SK-N-SH (cell line): ENCODE results near the gene C2orf69. TPM values are rescaled to one million over a fixed set of nuclear protein-coding genes. Genes with fewer than 3 reads are reported as not detected.

Experiments used
- CTCF ChIA-PET: fragments of 300-600, 350-600 bp; formaldehyde crosslinking; extraction: SDS; loops from one replicate; lab custom pipeline; 2021; lab: Yijun Ruan, JAX
- POLR2A ChIA-PET: fragments of 350-600 bp; sonication (Branson Sonifier 250); formaldehyde crosslinking; extraction: SDS; loops from one replicate; lab custom pipeline; 2020; ENCODE audit warnings: antibody characterized with exemption, inconsistent platforms; lab: Yijun Ruan, JAX
- DNase-seq: peaks from one replicate; pipeline ENCODE4 v3.0.0; 2012
- H2AFZ ChIP-seq: fragments of 200-600 bp; sonication (generic); 2 replicates; pipeline ENCODE4 v1.8.1; 2016; ENCODE audit warnings: antibody characterized with exemption, mild to moderate bottlenecking, low read depth
- H3F3A ChIP-seq: fragments of 200-600 bp; sonication (generic); replicated peaks from 2 replicates; pipeline ENCODE3; 2016; ENCODE audit warnings: antibody characterized with exemption, mild to moderate bottlenecking; ENCODE audit not compliant: insufficient read depth
- H3K27ac ChIP-seq, 2 experiments: fragments of 200-500 bp in 1 of 2; fragments of 200-600 bp in 1 of 2; sonication (Bioruptor generic) in 1 of 2; sonication (generic), shearing (Covaris generic) in 1 of 2; 2 replicates each; pipeline versions ENCODE4 v1.5.1 to v1.6.1; 2014 to 2016; ENCODE audit warnings: low read depth in 2 of 2, inconsistent platforms in 1 of 2, low read length in 1 of 2, mild to moderate bottlenecking in 1 of 2, mixed read lengths in 1 of 2
- H3K27me3 ChIP-seq: fragments of 200-600 bp; sonication (generic), shearing (Covaris generic); 2 replicates; pipeline ENCODE4 v1.6.1; 2016; ENCODE audit warnings: mixed run types; ENCODE audit not compliant: insufficient read depth
- H3K36me3 ChIP-seq, 2 experiments: fragments of 200-500 bp in 1 of 2; fragments of 200-600 bp in 1 of 2; sonication (Bioruptor generic) in 1 of 2; sonication (generic) in 1 of 2; replicated peaks in 1 of 2; 2 replicates each; pipeline versions ENCODE3 to v1.5.1; 2014 to 2016; ENCODE audit warnings: low read length in 1 of 2, mild to moderate bottlenecking in 1 of 2; ENCODE audit not compliant: insufficient read depth in 2 of 2, control insufficient read depth in 1 of 2
- H3K4me1 ChIP-seq, 2 experiments: fragments of 200-500 bp in 1 of 2; fragments of 200-600 bp in 1 of 2; sonication (Bioruptor generic) in 1 of 2; sonication (generic), shearing (Covaris generic) in 1 of 2; 2 replicates each; pipeline versions ENCODE4 v1.5.1 to v1.6.1; 2014 to 2016; ENCODE audit warnings: low read depth in 1 of 2, low read length in 1 of 2, mixed run types in 1 of 2; ENCODE audit not compliant: insufficient read depth in 2 of 2, control insufficient read depth in 1 of 2
- H3K4me2 ChIP-seq: fragments of 200-600 bp; sonication (generic), shearing (Covaris generic); 2 replicates; pipeline ENCODE4 v1.6.1; 2017; ENCODE audit warnings: mixed run types
- H3K4me3 ChIP-seq, 2 experiments: fragments of 200-500 bp in 1 of 2; fragments of 200-600 bp in 1 of 2; sonication (Bioruptor generic) in 1 of 2; sonication (generic), shearing (Covaris generic) in 1 of 2; 2 replicates each; pipeline versions ENCODE4 v1.5.1 to v1.8.1; 2014 to 2016; ENCODE audit warnings: low read depth in 2 of 2, inconsistent platforms in 1 of 2, low read length in 1 of 2, mild to moderate bottlenecking in 1 of 2, mixed read lengths in 1 of 2, moderate library complexity in 1 of 2
- H3K79me2 ChIP-seq: fragments of 200-600 bp; sonication (generic); 2 replicates; pipeline ENCODE4 v1.8.1; 2017; ENCODE audit warnings: mild to moderate bottlenecking; ENCODE audit not compliant: insufficient read depth
- H3K9ac ChIP-seq: fragments of 200-600 bp; sonication (generic); 2 replicates; pipeline ENCODE4 v1.6.1; 2017; ENCODE audit warnings: mixed run types
- H3K9me2 ChIP-seq: fragments of 200-600 bp; sonication (generic); 2 replicates; pipeline ENCODE4 v1.6.1; 2017; ENCODE audit warnings: mixed run types
- H3K9me3 ChIP-seq: fragments of 200-600 bp; sonication (generic); 2 replicates; pipeline ENCODE4 v1.6.1; 2017; ENCODE audit warnings: mixed run types, mild to moderate bottlenecking, moderate library complexity
- H4K20me1 ChIP-seq: fragments of 200-600 bp; sonication (generic); 2 replicates; pipeline ENCODE4 v1.6.1; 2017; ENCODE audit warnings: mild to moderate bottlenecking, mixed run types; ENCODE audit not compliant: insufficient read depth
- FOXJ3 ChIP-seq: sonication (generic); formaldehyde crosslinking; IDR thresholded peaks from 2 replicates; pipeline ENCODE4 v1.5.1; 2020; ENCODE audit warnings: mild to moderate bottlenecking, missing genetic modification reagents
- FOXM1 ChIP-seq: IDR thresholded peaks from 2 replicates; pipeline ENCODE4 v1.4.0; 2012; ENCODE audit warnings: low read depth, mild to moderate bottlenecking
- GABPA ChIP-seq: IDR thresholded peaks from 2 replicates; pipeline ENCODE4 v1.4.0; 2012; ENCODE audit warnings: low read depth, mild to moderate bottlenecking
- GATA2 ChIP-seq: sonication (generic); formaldehyde crosslinking; IDR thresholded peaks from 2 replicates; pipeline ENCODE4 v1.5.0; 2020; ENCODE audit warnings: mild to moderate bottlenecking, missing genetic modification reagents
- MXI1 ChIP-seq: IDR thresholded peaks from 2 replicates; pipeline ENCODE4 v1.6.1; 2012; ENCODE audit warnings: mild to moderate bottlenecking, low read depth, low read length, improper control_type of control experiment
- NFIC ChIP-seq: IDR thresholded peaks from 2 replicates; pipeline ENCODE4 v1.4.0; 2012; ENCODE audit warnings: borderline replicate concordance
- POLR2AphosphoS5 ChIP-seq: IDR thresholded peaks from 2 replicates; pipeline ENCODE4 v1.6.1; 2012; ENCODE audit warnings: low read depth, low read length
- RCOR1 ChIP-seq: fragments of 150-350 bp; IDR thresholded peaks from 2 replicates; pipeline ENCODE4 v1.6.1; 2017; ENCODE audit warnings: antibody characterized with exemption, low read length
- RFX5 ChIP-seq: IDR thresholded peaks from 2 replicates; pipeline ENCODE4 v1.6.1; 2012; ENCODE audit warnings: mild to moderate bottlenecking, improper control_type of control experiment, low read length
- SIN3A ChIP-seq: IDR thresholded peaks from 2 replicates; pipeline ENCODE4 v1.6.1; 2012; ENCODE audit warnings: low read depth, mild to moderate bottlenecking, low read length, moderate library complexity, borderline replicate concordance
- TAF1 ChIP-seq: IDR thresholded peaks from 2 replicates; pipeline ENCODE4 v1.6.1; 2012; ENCODE audit warnings: low read depth, mild to moderate bottlenecking, low read length, moderate library complexity, borderline replicate concordance
- TEAD4 ChIP-seq: IDR thresholded peaks from 2 replicates; pipeline ENCODE4 v1.4.0; 2012; ENCODE audit warnings: mild to moderate bottlenecking, borderline replicate concordance; ENCODE audit not compliant: insufficient read depth
- YY1 ChIP-seq: IDR thresholded peaks from 2 replicates; pipeline ENCODE4 v1.4.0; 2012; ENCODE audit warnings: low read depth, mild to moderate bottlenecking
- WGBS: methylation state at CpG from one replicate; pipeline ENCODE4 v1.1.6; 2017; ENCODE audit warnings: low lambda C conversion rate; 5-methylcytosine and 5-hydroxymethylcytosine counted together
- polyA plus RNA-seq, 3 experiments: library from polyadenylated mRNA; depleted of rRNA; stranded (reverse); fragments of >200 nt; gene quantifications; 2 replicates each; pipeline ENCODE4 v1.2.3, GENCODE V29; 2012
- TF ChIP-seq, protein P1 (sequence below): IDR thresholded peaks from 2 replicates; pipeline ENCODE4 v1.4.0; 2012; ENCODE audit warnings: low read depth, borderline replicate concordance
- TF ChIP-seq, protein P2 (sequence below): IDR thresholded peaks from 2 replicates; pipeline ENCODE4 v1.4.0; 2012; ENCODE audit warnings: low read depth
- TF ChIP-seq, protein P3 (sequence below): fragments of 200-600 bp; sonication (generic); IDR thresholded peaks from 2 replicates; pipeline ENCODE4 v1.6.1; 2017; ENCODE audit warnings: antibody characterized with exemption, mild to moderate bottlenecking, moderate library complexity
- TF ChIP-seq, protein P4 (sequence below): fragments of 150-350 bp; IDR thresholded peaks from 2 replicates; pipeline ENCODE4 v1.6.1; 2016; ENCODE audit warnings: mild to moderate bottlenecking, low read depth, low read length

The C2orf69 gene
- polyA plus RNA-seq, 1 of the 3 experiments (the other 2 are of a cell fraction): 1.8 TPM

DNA sequence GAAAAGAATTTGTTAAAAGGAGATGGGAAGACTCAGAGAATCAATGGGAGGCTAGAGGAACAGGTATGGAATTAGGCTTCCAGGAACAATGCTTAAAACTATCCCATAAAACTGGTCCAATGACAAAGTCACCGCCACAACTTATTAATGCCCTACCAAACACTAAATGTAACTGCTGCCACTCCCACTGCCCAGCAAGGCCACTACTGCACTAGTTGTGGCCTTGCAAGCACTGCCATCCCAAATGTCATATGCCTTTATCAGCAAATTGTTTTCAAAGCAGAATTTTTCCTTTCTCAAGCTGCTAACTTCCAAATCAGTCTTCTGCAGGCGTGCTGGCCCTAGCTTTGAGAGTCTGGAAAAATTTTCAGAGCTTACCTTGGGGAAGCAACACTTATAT is 14.5 kb upstream of the C2orf69 start:
- Histone ChIP-seq H3K4me2 (no peak overlapping the region), H4K20me1 (no peaks in the 10 kb centered on the region), H3K79me2 (no peaks in the 10 kb centered on the region), H3K9me3 (no peaks in the 10 kb centered on the region), H3K9ac (no peak overlapping the region), H3F3A (no peaks in the 10 kb centered on the region), H3K9me2 (no peaks in the 10 kb centered on the region), H3K4me1 (no peaks in the 10 kb centered on the region), H3K27ac (no peak overlapping the region), H3K27me3 (no peaks in the 10 kb centered on the region), H3K4me3 (no peak overlapping the region), H3K36me3 (no peaks in the 10 kb centered on the region), H2AFZ (no peak overlapping the region)
- no peak for TF ChIP-seq TEAD4
- TF ChIP-seq, protein P1, sequence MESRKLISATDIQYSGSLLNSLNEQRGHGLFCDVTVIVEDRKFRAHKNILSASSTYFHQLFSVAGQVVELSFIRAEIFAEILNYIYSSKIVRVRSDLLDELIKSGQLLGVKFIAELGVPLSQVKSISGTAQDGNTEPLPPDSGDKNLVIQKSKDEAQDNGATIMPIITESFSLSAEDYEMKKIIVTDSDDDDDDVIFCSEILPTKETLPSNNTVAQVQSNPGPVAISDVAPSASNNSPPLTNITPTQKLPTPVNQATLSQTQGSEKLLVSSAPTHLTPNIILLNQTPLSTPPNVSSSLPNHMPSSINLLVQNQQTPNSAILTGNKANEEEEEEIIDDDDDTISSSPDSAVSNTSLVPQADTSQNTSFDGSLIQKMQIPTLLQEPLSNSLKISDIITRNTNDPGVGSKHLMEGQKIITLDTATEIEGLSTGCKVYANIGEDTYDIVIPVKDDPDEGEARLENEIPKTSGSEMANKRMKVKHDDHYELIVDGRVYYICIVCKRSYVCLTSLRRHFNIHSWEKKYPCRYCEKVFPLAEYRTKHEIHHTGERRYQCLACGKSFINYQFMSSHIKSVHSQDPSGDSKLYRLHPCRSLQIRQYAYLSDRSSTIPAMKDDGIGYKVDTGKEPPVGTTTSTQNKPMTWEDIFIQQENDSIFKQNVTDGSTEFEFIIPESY: no peak
- ChIA-PET POLR2A (no interaction called here), CTCF (interaction anchor here (0.9 kb wide), 1 partner anchor 1583 kb away, joined by 3 read pairs; no protein-coding TSS in a partner anchor)
- 23% methylated on average over 2 of the region's 2 CpGs for WGBS
- DNase-seq: no peak

DNA sequence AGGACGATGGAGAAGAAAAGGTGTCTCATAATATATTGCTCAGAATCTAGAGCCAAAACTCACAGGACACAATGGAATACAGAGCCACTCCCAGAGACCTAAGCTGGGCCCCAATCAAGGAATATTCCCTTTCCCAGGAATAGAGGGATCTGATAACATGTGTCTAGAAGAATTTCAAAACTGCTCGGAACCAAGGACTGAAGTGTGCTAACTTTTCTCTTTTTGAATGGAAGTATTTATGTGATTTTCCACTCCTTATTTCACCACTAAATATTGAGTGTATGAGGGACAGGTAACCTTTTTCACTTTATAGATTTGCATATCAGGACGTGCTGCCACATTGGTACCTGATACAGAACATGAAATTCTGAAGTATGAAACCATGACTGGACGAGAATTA is 9.2 kb upstream of the C2orf69 start:
- no peak overlapping the region for H3K4me3 ChIP-seq
- no peaks in the 10 kb centered on the region for H3K27me3 ChIP-seq
- CTCF ChIA-PET: no interaction called here
- no peaks in the 10 kb centered on the region for H3F3A ChIP-seq
- TF ChIP-seq MXI1: no peak
- no peak for TF ChIP-seq RFX5
- TF ChIP-seq, protein P2, sequence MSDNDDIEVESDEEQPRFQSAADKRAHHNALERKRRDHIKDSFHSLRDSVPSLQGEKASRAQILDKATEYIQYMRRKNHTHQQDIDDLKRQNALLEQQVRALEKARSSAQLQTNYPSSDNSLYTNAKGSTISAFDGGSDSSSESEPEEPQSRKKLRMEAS: no peak
- no peak for TF ChIP-seq FOXM1
- TF ChIP-seq, protein P1: no peak
- TF ChIP-seq, protein P3, sequence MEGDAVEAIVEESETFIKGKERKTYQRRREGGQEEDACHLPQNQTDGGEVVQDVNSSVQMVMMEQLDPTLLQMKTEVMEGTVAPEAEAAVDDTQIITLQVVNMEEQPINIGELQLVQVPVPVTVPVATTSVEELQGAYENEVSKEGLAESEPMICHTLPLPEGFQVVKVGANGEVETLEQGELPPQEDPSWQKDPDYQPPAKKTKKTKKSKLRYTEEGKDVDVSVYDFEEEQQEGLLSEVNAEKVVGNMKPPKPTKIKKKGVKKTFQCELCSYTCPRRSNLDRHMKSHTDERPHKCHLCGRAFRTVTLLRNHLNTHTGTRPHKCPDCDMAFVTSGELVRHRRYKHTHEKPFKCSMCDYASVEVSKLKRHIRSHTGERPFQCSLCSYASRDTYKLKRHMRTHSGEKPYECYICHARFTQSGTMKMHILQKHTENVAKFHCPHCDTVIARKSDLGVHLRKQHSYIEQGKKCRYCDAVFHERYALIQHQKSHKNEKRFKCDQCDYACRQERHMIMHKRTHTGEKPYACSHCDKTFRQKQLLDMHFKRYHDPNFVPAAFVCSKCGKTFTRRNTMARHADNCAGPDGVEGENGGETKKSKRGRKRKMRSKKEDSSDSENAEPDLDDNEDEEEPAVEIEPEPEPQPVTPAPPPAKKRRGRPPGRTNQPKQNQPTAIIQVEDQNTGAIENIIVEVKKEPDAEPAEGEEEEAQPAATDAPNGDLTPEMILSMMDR: no peak
- no peak for TF ChIP-seq GABPA
- TF ChIP-seq TEAD4: no peak
- TF ChIP-seq FOXJ3 (CRISPR knock-in tag): no peak
- TF ChIP-seq NFIC: no peak
- TF ChIP-seq SIN3A: no peak
- no peak for TF ChIP-seq YY1
- no peak for TF ChIP-seq TAF1
- TF ChIP-seq POLR2AphosphoS5: no peak
- no peak for TF ChIP-seq RCOR1
- no peak for TF ChIP-seq GATA2 (CRISPR knock-in tag)
- TF ChIP-seq, protein P4, sequence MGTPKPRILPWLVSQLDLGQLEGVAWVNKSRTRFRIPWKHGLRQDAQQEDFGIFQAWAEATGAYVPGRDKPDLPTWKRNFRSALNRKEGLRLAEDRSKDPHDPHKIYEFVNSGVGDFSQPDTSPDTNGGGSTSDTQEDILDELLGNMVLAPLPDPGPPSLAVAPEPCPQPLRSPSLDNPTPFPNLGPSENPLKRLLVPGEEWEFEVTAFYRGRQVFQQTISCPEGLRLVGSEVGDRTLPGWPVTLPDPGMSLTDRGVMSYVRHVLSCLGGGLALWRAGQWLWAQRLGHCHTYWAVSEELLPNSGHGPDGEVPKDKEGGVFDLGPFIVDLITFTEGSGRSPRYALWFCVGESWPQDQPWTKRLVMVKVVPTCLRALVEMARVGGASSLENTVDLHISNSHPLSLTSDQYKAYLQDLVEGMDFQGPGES: no peak
- H4K20me1 ChIP-seq: no peaks in the 10 kb centered on the region
- H3K4me2 ChIP-seq: no peak overlapping the region
- no peaks in the 10 kb centered on the region for H3K9me2 ChIP-seq
- DNase-seq: no peak
- POLR2A ChIA-PET: no interaction called here
- no peaks in the 10 kb centered on the region for H3K36me3 ChIP-seq
- no peaks in the 10 kb centered on the region for H3K9me3 ChIP-seq
- no peaks in the 10 kb centered on the region for H3K4me1 ChIP-seq
- no peak overlapping the region for H3K27ac ChIP-seq
- no peak overlapping the region for H3K9ac ChIP-seq
- H2AFZ ChIP-seq: no peak overlapping the region
- WGBS: 36% methylated on average over 4 of the region's 4 CpGs
- H3K79me2 ChIP-seq: no peaks in the 10 kb centered on the region
